MM.1S (cell line): ENCODE results near the gene STAP2.

Source experiments
- EZH2 ChIP-seq: fragments of 300-600 bp; sonication (generic); optimal IDR thresholded peaks from 2 replicates; pipeline ENCODE3; 2017; ENCODE audit warnings: low read depth, mild to moderate bottlenecking, antibody characterized with exemption, low read length, mixed read lengths
- TF ChIP-seq, protein P1 (sequence below): fragments of 300-600 bp; sonication (generic); IDR thresholded peaks from 2 replicates; pipeline ENCODE4 v1.5.1; 2016; ENCODE audit warnings: antibody characterized with exemption, low read length, mixed read lengths

- no peak for TF ChIP-seq EZH2
- TF ChIP-seq, protein P1, sequence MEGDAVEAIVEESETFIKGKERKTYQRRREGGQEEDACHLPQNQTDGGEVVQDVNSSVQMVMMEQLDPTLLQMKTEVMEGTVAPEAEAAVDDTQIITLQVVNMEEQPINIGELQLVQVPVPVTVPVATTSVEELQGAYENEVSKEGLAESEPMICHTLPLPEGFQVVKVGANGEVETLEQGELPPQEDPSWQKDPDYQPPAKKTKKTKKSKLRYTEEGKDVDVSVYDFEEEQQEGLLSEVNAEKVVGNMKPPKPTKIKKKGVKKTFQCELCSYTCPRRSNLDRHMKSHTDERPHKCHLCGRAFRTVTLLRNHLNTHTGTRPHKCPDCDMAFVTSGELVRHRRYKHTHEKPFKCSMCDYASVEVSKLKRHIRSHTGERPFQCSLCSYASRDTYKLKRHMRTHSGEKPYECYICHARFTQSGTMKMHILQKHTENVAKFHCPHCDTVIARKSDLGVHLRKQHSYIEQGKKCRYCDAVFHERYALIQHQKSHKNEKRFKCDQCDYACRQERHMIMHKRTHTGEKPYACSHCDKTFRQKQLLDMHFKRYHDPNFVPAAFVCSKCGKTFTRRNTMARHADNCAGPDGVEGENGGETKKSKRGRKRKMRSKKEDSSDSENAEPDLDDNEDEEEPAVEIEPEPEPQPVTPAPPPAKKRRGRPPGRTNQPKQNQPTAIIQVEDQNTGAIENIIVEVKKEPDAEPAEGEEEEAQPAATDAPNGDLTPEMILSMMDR: no peak
These were observed 5.0 kb upstream of the STAP2 start, which contains the start of gene MPND for GRCh38 chr19:4343370-4344307.
